ENCODE measurements around the gene USHBP1. TPM values are rescaled to one million over a fixed set of nuclear protein-coding genes. Genes with fewer than 3 reads are reported as not detected.
"Not testable (repeated sequence)": the region's sequence is repeated elsewhere in the genome, so short reads cannot be mapped to it uniquely, and the experiment has no call there.

The USHBP1 gene
- total RNA-seq, 4 donors from 2014 or later = 1.6 to 11.6 (median 2.5) TPM

GRCh38 chr19:17300992-17301619 lies 36.6 kb upstream of the USHBP1 start:
- H3K9me3 ChIP-seq = no peaks in the 10 kb centered on the region
- H3K4me3 ChIP-seq = no peak overlapping the region
- no peaks in the 10 kb centered on the region for H3K27me3 ChIP-seq
- peaks cover 0 to 7% (median 0%) of the 10 kb centered on the region in 3 donors for H3K36me3 ChIP-seq
- no peak overlapping the region for H3K27ac ChIP-seq
- TF ChIP-seq POLR2A (IDR thresholded peaks at IDR 0.05) (no peak), CTCF (IDR thresholded peaks at IDR 0.05) (no peak)
- H3K4me1 ChIP-seq = peaks cover 0 to 28% (median 5%) of the 10 kb centered on the region in 4 donors
- no peak for DNase-seq

- H3K9me3 ChIP-seq = no peaks in the 10 kb centered on the region
- DNase-seq = no peak
- H3K4me1 ChIP-seq = peaks cover 0 to 3% (median 1%) of the 10 kb centered on the region in 4 donors
- TF ChIP-seq CTCF (IDR thresholded peaks at IDR 0.05) (no peak), POLR2A (IDR thresholded peaks at IDR 0.05) (no peak)
- H3K36me3 ChIP-seq = peaks cover 0 to 7% (median 0%) of the 10 kb centered on the region in 3 donors
- H3K4me3 ChIP-seq = no peak overlapping the region
- no peaks in the 10 kb centered on the region for H3K27me3 ChIP-seq
- no peak overlapping the region for H3K27ac ChIP-seq
Observed at GRCh38 chr19:17296976-17297375, 32.4 kb upstream of the USHBP1 start.

GRCh38 chr19:17296273-17296672 lies 31.7 kb upstream of the USHBP1 start:
- Histone ChIP-seq H3K27me3 (no peaks in the 10 kb centered on the region), H3K9me3 (no peaks in the 10 kb centered on the region), H3K4me3 (no peak overlapping the region), H3K36me3 (peaks cover 0 to 7% (median 0%) of the 10 kb centered on the region in 3 donors), H3K27ac (no peak overlapping the region), H3K4me1 (peaks cover 0 to 4% (median 2%) of the 10 kb centered on the region in 4 donors)
- TF ChIP-seq POLR2A (IDR thresholded peaks at IDR 0.05) (no peak), CTCF (IDR thresholded peaks at IDR 0.05) (no peak)
- DNase-seq = no peak

GRCh38 chr19:17295551-17295950 lies 31.0 kb upstream of the USHBP1 start:
- H3K9me3 ChIP-seq, H3K4me3 ChIP-seq, DNase-seq, H3K27me3 ChIP-seq, H3K4me1 ChIP-seq, H3K36me3 ChIP-seq, H3K27ac ChIP-seq: not testable (repeated sequence)

GRCh38 chr19:17294051-17294891 lies 29.7 kb upstream of the USHBP1 start:
- TF ChIP-seq POLR2A (IDR thresholded peaks at IDR 0.05) (no peak), CTCF (IDR thresholded peaks at IDR 0.05) (no peak)
- DNase-seq = peak; percentile 35 to 65 (median 61)
- Histone ChIP-seq H3K9me3 (no peaks in the 10 kb centered on the region), H3K27ac (no peak overlapping the region), H3K36me3 (no peaks in the 10 kb centered on the region), H3K4me1 (peaks cover 0 to 4% (median 2%) of the 10 kb centered on the region in 4 donors), H3K27me3 (no peaks in the 10 kb centered on the region), H3K4me3 (no peak overlapping the region)

GRCh38 chr19:17293605-17294004 lies 29.1 kb upstream of the USHBP1 start:
- Histone ChIP-seq H3K27ac (no peak overlapping the region), H3K4me3 (no peak overlapping the region), H3K36me3 (no peaks in the 10 kb centered on the region), H3K4me1 (peaks cover 0 to 4% (median 2%) of the 10 kb centered on the region in 4 donors), H3K9me3 (no peaks in the 10 kb centered on the region), H3K27me3 (no peaks in the 10 kb centered on the region)
- TF ChIP-seq POLR2A (IDR thresholded peaks at IDR 0.05) (no peak), CTCF (IDR thresholded peaks at IDR 0.05) (no peak)
- no peak for DNase-seq

All from Peyer's patch (tissue), 4 donors.